Measurements from ENCODE around the gene ZHX3.
"Not testable (repeated sequence)": the region's sequence is repeated elsewhere in the genome, so short reads cannot be mapped to it uniquely, and the experiment has no call there.

The ZHX3 gene

DNA sequence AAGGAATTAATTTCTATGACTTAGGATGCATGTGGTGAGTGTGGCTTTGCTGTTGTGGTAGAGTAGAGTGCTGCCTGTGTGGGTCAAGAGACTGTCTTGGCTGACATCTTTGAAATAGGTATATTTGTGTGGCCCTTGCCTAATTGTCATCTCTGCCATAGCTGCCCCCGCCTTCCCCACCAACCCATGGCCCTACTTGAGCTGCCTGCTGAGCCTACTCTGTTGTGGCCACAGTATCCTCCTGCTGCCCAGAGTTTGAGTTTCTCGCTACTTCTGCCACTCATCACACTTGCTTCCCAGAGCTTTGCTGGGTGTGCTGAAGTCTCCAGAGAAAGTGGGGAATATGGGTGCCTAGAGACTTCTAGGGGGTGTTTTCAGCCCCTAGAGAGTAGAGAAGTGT lies 172.2 kb downstream of the ZHX3 start:
- no peak for FAIRE-seq

- FAIRE-seq = no peak
Measured at GRCh38 chr20:41143354-41143753, 174.2 kb downstream of the ZHX3 start.

DNA sequence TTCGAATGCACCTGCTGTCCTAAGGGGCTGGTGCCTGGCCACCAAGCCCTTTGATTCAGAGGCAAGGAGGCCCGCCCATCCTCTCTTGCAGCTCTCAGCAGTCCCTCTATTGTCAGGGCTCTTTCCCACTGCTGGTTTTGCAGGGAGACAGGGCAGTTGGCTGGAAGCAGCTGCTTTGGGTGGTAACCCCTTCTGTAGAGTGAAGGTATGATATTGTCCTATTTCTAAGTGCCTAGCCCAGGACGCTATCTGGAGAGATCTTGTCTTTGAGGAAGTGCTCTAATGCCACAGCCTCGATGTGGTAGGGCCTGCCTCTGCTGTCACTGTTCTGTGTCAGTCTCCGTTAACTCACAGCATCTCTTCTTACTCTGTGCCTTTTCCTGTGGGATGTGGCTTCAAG lies 174.6 kb downstream of the ZHX3 start:
- FAIRE-seq = no peak

- FAIRE-seq = no peak
Measured at GRCh38 chr20:41142245-41142644, 175.3 kb downstream of the ZHX3 start.

DNA sequence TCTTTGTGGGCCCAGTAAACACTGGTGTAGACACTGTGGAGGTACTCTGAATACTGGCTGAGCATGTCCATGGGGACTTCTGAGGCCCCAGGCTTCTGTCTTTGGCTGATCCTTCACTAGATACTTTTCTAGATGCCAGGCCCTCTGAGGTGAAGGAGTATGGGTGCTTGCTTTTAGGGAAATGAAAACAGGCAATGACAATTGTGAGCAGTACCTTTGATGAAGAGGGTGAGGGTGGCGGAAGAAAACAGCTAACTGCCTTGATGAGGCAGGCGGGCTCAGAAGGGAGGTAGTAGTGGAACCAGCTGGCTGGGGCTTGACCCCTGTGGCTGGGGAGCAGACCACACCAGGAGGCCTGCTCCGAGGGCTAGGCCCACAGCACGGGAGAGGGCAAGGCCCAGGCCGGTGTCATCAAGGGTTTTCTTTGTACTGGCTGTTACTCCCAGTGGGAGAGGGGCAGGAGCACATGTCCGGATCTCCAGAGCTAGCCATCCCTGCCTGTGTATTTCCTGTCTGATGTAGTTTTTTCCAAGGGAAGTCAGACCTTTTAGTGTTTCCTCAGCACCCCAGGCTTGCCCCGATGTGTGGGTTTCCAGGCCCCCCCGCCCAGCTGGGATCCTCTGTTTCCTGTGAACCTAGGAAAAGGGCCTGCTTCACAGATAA lies 176.2 kb downstream of the ZHX3 start:
- FAIRE-seq = no peak

DNA sequence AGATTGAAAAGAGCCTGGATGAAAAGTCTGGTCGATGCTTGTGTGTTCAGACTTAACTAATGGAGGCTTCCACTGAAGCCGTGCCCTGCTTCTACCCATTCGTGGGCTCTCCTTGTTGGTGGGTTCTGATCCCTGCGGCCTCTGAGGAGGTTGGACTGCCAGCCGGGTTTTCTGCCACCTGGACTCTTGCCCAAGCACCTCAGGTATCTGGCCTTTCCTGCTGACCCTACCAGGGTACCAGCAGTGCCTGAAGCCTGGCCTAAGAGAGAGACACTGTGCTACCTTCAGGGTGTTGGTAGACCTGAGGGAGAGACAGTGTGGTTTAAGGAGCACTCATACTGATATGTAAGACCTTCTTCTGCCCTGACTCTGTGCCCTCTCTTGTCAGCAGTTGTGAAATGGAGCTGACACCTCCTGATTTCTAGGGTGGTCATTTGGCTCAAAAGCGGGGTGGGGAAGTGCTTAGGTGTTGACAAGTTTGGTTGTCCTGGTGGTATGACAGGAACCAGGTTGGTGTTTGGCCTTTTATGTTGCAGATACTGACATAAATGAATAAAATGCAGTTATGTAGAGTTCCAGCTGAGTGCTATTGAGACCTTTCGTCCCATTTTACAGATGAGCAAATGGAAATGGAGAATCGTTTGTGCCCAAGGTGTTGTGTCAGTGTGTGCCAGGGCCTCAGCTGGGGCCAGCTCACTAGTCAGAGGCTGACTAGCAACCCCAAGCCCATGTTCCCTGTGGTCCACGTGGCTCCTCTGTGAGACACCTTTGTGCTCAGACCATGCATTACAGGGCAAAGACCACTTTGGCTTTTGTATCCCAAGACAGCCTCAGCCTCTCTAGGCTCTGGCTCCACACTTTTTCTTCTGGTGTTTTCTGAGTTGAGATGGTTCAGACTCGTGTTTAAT lies 177.1 kb downstream of the ZHX3 start:
- no peak for FAIRE-seq

DNA sequence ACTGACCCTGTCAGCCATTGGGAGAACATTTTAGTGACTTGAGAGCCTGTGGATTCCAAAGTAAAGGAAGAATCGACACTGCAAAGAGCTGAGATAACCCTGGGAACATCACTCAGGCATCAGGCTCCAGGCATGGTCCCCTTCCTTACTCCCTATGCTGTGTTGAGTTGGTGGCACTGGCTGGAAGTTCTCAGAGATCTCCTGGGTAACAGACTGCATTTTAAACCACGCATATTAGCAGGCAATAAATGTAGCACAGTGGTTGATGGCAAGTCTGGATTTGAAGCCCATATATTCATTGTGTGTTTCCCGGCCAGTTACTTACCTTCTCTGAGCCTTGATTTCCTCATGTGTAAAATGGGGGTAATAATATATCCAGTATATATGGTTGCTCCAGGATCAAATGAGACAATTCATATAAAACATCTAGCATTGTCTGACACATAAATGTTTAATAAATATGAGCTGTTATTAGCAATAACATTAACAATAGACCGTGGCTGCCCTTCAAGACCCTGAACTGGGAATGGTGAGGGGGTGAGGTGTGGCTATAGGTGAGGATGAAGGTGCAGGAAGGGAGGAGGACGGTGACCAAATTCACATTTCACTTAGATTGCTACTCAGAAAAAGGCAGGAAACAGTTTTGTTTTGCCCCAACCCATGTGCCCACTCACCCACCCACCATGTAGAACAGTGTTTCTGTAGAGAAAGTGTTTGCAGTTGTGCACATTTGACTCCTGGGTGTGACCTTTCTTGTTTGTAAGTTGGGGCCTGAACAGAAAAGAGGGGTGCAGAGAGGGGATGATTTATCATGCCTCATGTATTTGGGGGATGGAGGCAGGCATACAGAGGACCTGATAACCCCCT lies 178.1 kb downstream of the ZHX3 start:
- FAIRE-seq = no peak

- no peak for FAIRE-seq
Measured at GRCh38 chr20:41138475-41139226, 178.9 kb downstream of the ZHX3 start.

- FAIRE-seq = no peak
Measured at GRCh38 chr20:41137614-41138474, 179.7 kb downstream of the ZHX3 start.

- FAIRE-seq = no peak
Measured at GRCh38 chr20:41136680-41137613, 180.6 kb downstream of the ZHX3 start, which contains the start of gene PLCG1. PLCG1 (plus strand) TSS chr20:41137543; CDS start chr20:41137642, 99 bp downstream.

DNA sequence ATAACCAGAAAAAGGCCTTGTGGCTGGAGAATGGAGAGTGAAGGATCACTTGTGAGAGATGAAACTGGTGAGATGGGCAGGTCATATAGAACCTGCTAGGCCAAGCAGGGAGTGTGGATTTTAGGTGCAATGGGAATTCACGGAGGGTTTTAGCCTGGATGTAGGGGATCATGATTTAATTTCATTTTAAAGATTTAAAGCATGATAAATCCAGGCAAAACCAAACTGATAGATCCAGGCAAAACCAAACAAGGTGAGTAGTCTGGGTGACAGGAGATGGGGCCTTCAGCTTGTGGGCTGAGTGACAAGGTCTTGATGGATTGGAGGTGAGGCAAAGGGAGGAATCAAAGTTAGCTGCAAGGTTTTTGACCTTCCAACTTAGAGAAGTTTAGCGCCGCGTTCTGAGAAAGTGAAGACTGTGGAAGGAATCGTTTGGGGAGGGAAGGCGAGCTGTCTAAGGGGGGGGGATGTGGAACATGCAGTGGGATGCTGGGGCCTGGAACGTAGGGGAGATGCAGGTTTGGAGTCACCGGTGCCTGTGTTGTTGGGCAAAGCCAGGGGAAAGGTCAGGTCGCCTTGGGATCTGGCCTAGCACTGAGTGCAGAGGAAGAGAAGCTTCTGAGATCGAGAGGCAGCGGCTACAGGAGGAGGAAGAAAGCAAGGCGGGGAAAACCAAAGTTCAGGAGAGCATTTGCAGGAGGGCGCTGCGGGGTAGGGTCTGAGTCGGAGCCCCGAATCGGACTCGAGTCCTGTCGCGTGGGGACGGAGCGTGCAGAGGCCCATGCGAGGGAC lies 181.4 kb downstream of the ZHX3 start:
- FAIRE-seq = no peak

- FAIRE-seq = no peak
Measured at GRCh38 chr20:41135187-41135887, 182.2 kb downstream of the ZHX3 start.

GRCh38 chr20:41134362-41135186 lies 183.0 kb downstream of the ZHX3 start:
- FAIRE-seq = no peak

DNA sequence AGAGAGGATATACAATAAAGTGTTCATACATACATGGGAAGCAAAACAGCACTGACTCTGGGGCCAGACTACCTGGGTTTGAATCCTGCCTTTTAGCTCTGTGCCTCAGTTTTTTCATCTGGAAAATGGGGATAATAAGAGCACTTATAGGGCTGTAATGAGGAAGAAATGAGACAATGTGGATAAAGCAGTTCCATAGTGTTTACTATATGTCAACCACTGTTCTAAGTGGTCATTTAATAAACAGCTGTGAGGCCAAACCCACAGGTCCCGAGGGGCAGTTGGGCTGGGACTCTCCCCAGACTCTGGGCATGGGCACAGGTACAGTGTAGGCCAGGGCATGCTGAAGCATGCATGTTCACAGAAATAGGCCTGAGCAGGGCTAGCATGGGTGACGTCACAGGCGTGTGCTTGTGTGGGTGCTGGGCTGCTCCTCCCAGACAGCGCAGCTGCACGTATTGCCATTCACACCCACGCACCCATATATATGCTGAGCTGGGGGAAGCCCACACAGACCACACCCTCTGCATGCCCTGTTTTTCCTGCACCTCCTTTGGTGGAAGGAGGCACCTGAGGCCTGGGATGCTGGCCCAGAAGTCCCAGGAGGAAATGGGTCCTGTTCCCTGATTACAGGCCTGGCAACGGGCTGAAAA lies 183.7 kb downstream of the ZHX3 start:
- no peak for FAIRE-seq

DNA sequence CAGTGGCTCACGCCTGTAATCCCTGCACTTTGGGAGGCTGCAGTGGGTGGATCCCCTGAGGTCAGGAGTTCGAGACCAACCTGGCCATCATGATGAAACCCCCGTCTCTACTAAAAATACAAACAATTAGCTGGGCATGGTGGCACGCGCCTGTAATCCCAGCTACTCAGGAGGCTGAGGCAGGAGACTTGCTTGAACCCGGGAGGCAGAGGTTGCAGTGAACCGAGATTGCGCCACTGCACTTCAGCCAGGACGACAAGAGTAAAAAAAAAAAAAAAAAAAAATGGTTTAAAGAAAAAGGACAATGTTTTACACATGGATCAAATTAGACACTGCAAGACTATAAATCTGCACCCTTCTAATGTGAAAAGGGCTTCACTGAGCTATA lies 185.1 kb downstream of the ZHX3 start:
- FAIRE-seq = not testable (repeated sequence)

DNA sequence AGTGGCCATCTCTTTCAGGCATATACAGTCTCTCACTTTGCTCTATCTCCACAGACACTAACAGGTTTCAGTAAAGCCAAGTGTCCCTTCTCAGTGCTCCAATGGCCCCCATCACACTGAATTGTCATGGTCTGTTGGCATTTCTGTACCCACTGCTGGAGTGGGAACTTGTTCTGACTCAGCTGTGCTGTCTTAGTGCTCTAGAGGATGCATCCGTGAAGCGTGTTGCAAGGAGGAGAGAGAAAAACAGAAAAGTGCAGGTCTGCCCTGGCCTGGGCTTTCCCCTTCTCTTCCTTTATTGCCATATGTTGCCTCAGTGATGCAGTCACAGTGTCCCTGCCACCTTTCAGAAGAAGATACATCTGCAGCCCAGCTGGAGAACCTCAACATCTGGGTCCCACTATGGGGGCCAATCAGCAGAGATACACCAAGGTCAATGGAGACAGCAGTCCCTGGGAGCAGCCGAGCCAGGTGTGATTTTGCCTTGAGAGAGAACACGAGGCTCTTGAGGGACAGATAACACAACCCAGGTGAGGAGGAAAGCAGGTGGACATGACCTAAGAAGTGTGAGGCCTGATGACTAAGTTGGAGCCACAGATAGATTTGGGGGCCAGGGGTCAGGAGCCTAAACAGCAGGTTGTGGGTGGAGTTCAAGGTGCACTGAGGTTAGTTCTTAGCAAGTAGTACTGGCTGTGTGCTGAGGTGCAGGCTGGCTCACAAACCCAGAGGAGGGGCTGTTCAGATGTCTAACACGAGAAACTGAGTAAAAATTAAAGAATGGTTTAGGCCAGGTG lies 185.7 kb downstream of the ZHX3 start:
- no peak for FAIRE-seq

All from TTC549 (cell line).